Upper lobe of left lung (tissue), 4 donors: ENCODE data around the gene ARHGEF6.

Experiments used
- CTCF ChIP-seq, 6 experiments: fragments of 450-650 bp in 4 of 6; fragments of 200-600 bp in 2 of 6; sonication (generic) in 2 of 6; IDR thresholded peaks; one replicate each; pipeline ENCODE4 v1.5.1; 2016 to 2019; ENCODE audit warnings: antibody characterized with exemption in 6 of 6
- POLR2A ChIP-seq, 4 donors: fragments of 450-650 bp; IDR thresholded peaks; one replicate each; pipeline ENCODE4 v1.5.1; 2016 to 2017; ENCODE audit warnings: antibody characterized with exemption in 4 of 4, mild to moderate bottlenecking in 2 of 4
- POLR2AphosphoS5 ChIP-seq, 2 donors: sonication (generic); formaldehyde crosslinking; IDR thresholded peaks; one replicate each; pipeline ENCODE4 v1.5.1; 2017; ENCODE audit warnings: antibody characterized with exemption in 2 of 2

GRCh38 chrX:136671006-136671610 lies 109.6 kb downstream of the ARHGEF6 start:
- no peak for TF ChIP-seq CTCF (IDR thresholded peaks at IDR 0.05)
- TF ChIP-seq POLR2A (IDR thresholded peaks at IDR 0.05) = no peak
- no peak for TF ChIP-seq POLR2AphosphoS5 (IDR thresholded peaks at IDR 0.05)
